SU-DHL-6 (cell line): ENCODE measurements around the gene ALCAM.

Experiments used
- EZH2phosphoT487 ChIP-seq: fragments of 200-600 bp; sonication (generic), shearing (Covaris generic); conservative IDR thresholded peaks from 2 replicates; pipeline ENCODE4 v1.6.1; 2018; ENCODE audit warnings: mild to moderate bottlenecking, antibody characterized with exemption, low read length, moderate library complexity, mixed read lengths
- TF ChIP-seq, protein P1 (sequence below): fragments of 200-600 bp; sonication (generic); IDR thresholded peaks from one replicate; pipeline ENCODE4 v1.5.1; 2017; ENCODE audit warnings: antibody characterized with exemption, mild to moderate bottlenecking, low read length, moderate library complexity; ENCODE audit not compliant: insufficient read depth, poor library complexity, severe bottlenecking

DNA sequence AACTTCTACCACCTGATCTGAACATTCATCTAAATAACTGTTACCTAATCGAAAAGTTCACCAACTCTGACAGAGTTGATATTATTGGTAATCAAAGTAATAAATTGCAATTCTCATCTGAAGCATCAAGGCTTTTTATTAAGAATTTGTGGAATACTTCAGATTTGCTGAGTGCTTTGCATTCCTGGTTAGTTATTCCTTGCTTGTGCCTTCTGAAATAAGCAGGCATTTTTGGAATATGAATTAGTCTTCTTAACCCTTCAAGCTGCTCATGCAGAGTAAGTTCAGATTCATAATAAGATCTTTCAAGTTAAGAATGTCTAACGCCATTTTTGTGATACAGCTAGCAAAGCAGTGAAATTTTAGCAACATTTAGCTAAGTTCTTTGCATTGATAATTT, 188.5 kb downstream of the ALCAM start:
- TF ChIP-seq, protein P1, sequence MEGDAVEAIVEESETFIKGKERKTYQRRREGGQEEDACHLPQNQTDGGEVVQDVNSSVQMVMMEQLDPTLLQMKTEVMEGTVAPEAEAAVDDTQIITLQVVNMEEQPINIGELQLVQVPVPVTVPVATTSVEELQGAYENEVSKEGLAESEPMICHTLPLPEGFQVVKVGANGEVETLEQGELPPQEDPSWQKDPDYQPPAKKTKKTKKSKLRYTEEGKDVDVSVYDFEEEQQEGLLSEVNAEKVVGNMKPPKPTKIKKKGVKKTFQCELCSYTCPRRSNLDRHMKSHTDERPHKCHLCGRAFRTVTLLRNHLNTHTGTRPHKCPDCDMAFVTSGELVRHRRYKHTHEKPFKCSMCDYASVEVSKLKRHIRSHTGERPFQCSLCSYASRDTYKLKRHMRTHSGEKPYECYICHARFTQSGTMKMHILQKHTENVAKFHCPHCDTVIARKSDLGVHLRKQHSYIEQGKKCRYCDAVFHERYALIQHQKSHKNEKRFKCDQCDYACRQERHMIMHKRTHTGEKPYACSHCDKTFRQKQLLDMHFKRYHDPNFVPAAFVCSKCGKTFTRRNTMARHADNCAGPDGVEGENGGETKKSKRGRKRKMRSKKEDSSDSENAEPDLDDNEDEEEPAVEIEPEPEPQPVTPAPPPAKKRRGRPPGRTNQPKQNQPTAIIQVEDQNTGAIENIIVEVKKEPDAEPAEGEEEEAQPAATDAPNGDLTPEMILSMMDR: no peak
- no peak for TF ChIP-seq EZH2phosphoT487
